C4-2B (cell line): ENCODE measurements around the gene EXOC6B.

Source experiments
- CTCF ChIP-seq: fragments of 450-650 bp; conservative IDR thresholded peaks from 2 replicates; pipeline ENCODE4 v1.5.1; 2017; ENCODE audit warnings: mild to moderate bottlenecking
- ZFX ChIP-seq: fragments of 450-650 bp; IDR thresholded peaks from 2 replicates; pipeline ENCODE4 v1.6.1; 2017

GRCh38 chr2:72722492-72723070 is 103.3 kb downstream of the EXOC6B start:
- TF ChIP-seq CTCF (no peak), ZFX (no peak)
